IMR-90 (cell line): ENCODE data around the gene AGAP1.

Experiments used
- CEBPB ChIP-seq: IDR thresholded peaks from 2 replicates; pipeline ENCODE4 v1.6.1; 2012; ENCODE audit warnings: low read depth, low read length, improper control_type of control experiment
- MAZ ChIP-seq: IDR thresholded peaks from 2 replicates; pipeline ENCODE4 v1.6.1; 2012; ENCODE audit warnings: low read depth, mild to moderate bottlenecking, low read length, improper control_type of control experiment, moderate library complexity, borderline replicate concordance
- MXI1 ChIP-seq: IDR thresholded peaks from 2 replicates; pipeline ENCODE4 v1.6.1; 2012; ENCODE audit warnings: low read depth, mild to moderate bottlenecking, low read length, moderate library complexity, borderline replicate concordance
- NFE2L2 ChIP-seq: fragments of 150-350 bp; IDR thresholded peaks from 2 replicates; pipeline ENCODE4 v1.6.1; 2016; ENCODE audit warnings: low read depth, mild to moderate bottlenecking, low read length
- POLR2A ChIP-seq: IDR thresholded peaks from 2 replicates; pipeline ENCODE4 v1.6.1; 2012; ENCODE audit warnings: mild to moderate bottlenecking, low read depth, low read length
- RAD21 ChIP-seq: IDR thresholded peaks from 2 replicates; pipeline ENCODE4 v1.6.1; 2012; ENCODE audit warnings: low read length, improper control_type of control experiment
- RCOR1 ChIP-seq: IDR thresholded peaks from 2 replicates; pipeline ENCODE4 v1.6.1; 2012; ENCODE audit warnings: mild to moderate bottlenecking, low read length, improper control_type of control experiment; ENCODE audit not compliant: insufficient replicate concordance
- RFX5 ChIP-seq: IDR thresholded peaks from 2 replicates; pipeline ENCODE4 v1.8.0; 2012; ENCODE audit warnings: low read depth, mild to moderate bottlenecking, low read length, moderate library complexity
- SMC3 ChIP-seq: fragments of 150-350 bp; IDR thresholded peaks from 2 replicates; pipeline ENCODE4 v1.6.1; 2016; ENCODE audit warnings: low read depth, mild to moderate bottlenecking, antibody characterized with exemption, low read length, moderate library complexity
- USF2 ChIP-seq: fragments of 150-350 bp; IDR thresholded peaks from 2 replicates; pipeline ENCODE4 v1.6.1; 2017; ENCODE audit warnings: mild to moderate bottlenecking, antibody characterized with exemption, low read length, low read depth
- TF ChIP-seq, protein P1 (sequence below): conservative IDR thresholded peaks from 2 replicates; pipeline ENCODE4 v1.5.1; 2012; ENCODE audit warnings: mild to moderate bottlenecking, low read depth, low read length, improper control_type of control experiment

GRCh38 chr2:235740821-235741220, 247.0 kb downstream of the AGAP1 start:
- TF ChIP-seq, protein P1, sequence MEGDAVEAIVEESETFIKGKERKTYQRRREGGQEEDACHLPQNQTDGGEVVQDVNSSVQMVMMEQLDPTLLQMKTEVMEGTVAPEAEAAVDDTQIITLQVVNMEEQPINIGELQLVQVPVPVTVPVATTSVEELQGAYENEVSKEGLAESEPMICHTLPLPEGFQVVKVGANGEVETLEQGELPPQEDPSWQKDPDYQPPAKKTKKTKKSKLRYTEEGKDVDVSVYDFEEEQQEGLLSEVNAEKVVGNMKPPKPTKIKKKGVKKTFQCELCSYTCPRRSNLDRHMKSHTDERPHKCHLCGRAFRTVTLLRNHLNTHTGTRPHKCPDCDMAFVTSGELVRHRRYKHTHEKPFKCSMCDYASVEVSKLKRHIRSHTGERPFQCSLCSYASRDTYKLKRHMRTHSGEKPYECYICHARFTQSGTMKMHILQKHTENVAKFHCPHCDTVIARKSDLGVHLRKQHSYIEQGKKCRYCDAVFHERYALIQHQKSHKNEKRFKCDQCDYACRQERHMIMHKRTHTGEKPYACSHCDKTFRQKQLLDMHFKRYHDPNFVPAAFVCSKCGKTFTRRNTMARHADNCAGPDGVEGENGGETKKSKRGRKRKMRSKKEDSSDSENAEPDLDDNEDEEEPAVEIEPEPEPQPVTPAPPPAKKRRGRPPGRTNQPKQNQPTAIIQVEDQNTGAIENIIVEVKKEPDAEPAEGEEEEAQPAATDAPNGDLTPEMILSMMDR = peak; percentile 27; the same call in 1 of the 2 replicates
- no peak for TF ChIP-seq POLR2A
- TF ChIP-seq NFE2L2 = no peak
- no peak for TF ChIP-seq SMC3
- no peak for TF ChIP-seq MAZ
- TF ChIP-seq RAD21 = peak; percentile 33
- no peak for TF ChIP-seq USF2
- TF ChIP-seq RCOR1 = no peak
- TF ChIP-seq MXI1 = no peak
- no peak for TF ChIP-seq RFX5
- TF ChIP-seq CEBPB = no peak
